NCI-H345 treated with DMSO at 0.1 percent for 48 hours (cell line): ENCODE results near the gene TMC7.

Experiments
- DNase-seq: peaks from one replicate; lab custom pipeline; 2025; ENCODE audit not compliant: unreplicated experiment; lab: John Stamatoyannopoulos, UW

The TMC7 gene

DNA sequence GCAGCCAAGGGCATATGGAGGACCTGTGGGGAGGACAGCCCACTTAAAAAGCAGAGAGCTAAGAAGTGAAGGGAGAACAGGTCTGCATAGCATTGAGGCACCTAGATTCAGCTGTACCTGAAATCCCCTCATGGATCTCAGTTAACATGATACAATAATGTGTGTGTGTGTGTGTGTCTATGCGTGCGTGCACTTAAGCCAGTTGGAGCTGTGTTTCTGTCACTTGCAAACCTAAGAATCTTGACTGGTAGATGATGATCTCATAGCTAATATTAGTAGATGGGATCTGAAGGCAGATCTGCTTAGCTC, 128.3 kb downstream of the TMC7 start:
- no peak for DNase-seq
